ENCODE measurements around the gene PPP1R10.

PPP1R10 gene

DNA sequence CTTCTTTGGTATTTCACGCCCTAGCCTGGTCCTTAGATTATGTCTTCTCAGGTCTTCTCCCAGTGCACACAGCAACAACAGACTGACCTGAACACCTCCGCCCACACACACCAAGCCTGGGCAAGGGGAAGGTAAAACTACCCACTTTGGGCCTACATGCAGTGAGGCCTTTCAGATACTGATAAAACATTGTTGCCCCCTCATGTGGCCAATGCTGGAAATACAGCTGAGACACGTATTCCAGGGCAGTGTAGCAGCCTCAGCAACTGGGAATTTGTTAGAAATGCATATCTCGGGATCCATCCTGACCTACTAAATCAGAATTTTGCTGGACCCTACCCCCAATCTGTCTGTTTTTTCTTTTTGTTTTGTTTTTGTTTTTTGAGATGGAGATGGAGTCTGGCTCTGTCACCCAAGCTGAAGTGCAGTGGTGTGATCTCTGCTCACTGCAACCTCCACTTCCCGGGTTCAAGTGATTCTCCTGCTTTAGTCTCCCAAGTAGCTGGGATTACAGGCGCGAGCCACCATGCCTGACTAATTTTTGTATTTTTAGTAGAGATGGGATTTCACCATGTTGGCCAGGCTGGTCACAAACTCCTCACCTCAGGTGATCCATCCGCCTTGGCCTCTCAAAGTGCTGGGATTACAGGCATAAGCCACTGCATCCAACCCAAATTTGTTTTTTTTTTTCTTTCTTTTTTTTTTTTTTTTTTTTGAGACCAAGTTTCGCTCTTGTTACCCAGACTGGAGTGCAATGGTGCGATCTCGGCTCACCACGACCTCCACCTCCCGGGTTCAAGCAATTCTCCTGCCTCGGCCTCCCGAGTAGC, 19.5 kb downstream of the PPP1R10 start:
- peak; percentile 89 for DNase-seq

DNA sequence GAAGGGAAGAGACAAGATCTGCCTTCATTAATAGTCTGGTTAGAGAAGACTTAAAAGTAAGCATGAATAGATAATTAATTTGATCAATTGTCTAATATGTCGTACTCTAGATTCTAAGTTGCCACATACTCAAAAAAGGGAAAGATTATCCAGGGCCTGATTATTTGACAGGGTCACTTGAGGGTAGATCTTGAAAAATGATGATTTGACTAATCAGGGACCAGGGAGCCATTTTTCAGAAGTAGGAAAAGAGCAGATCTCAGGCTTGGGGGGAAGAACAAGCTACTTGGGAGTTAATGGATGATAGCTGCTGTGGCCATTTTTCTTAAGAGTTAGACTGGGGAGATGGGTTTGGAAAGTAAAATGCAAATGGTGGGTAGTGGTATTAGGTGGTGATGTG, 24.8 kb downstream of the PPP1R10 start:
- no peak for DNase-seq

DNA sequence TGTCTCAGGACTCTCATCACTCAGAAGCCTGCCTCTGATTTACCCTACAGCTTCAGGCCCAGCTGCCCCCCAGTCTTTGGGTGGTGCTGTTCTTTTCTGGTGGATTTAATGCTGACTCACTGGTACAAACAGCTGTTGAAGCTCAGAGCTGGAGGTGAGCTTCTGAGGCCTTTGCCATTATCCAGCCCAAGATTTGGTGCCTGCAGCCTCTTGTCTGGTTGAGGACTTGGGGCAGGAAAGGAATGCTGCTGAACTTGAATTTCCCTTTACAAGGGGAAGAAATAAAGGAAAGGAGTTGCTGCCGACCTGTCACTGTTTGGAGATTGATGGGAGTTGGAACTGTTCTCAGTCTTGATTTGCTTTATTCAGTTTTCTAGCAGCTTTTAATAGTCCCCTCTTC, 26.0 kb downstream of the PPP1R10 start:
- no peak for DNase-seq

DNA sequence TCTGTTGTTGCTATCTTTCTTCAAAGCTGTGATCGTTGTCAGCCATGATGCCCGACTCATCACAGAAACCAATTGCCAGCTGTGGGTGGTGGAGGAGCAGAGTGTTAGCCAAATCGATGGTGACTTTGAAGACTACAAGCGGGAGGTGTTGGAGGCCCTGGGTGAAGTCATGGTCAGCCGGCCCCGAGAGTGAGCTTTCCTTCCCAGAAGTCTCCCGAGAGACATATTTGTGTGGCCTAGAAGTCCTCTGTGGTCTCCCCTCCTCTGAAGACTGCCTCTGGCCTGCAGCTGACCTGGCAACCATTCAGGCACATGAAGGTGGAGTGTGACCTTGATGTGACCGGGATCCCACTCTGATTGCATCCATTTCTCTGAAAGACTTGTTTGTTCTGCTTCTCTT, 26.5 kb downstream of the PPP1R10 start:
- DNase-seq = no peak

DNA sequence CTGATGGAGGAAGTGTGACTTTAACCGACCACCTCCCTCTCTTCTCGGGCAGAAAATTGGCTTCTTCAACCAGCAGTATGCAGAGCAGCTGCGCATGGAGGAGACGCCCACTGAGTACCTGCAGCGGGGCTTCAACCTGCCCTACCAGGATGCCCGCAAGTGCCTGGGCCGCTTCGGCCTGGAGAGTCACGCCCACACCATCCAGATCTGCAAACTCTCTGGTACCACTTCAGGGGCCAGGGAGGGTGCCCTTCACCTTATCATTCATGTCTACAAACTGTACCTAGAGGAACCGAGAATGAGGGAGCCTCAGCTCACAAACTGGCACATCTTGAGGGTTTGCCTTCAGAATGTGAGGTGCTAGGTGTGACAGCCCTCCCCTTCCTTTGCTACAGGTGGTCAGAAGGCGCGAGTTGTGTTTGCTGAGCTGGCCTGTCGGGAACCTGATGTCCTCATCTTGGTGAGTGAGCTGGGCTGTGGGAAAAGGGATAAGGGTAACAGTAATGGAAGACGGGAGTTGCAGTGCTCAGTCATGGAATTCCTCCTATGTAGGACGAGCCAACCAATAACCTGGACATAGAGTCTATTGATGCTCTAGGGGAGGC, 27.2 kb downstream of the PPP1R10 start:
- DNase-seq = no peak

DNA sequence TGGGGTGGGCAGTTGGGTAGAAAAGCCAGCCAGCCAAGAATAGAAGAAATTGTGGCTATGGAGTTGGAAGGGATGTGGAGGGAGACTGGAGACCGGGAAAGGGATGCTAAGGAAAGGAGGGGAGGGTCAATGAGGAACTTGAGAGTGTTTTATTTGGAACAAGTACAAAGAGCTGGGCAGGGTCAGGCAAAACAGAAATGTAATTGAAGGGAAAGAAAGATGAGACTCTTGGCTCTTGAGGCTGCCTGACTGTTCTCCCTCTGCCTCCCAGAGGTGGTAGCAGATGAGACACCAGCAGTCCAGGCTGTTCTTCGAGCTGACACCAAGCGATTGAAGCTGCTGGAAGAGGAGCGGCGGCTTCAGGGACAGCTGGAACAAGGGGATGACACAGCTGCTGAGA, 33.1 kb downstream of the PPP1R10 start:
- no peak for DNase-seq

DNA sequence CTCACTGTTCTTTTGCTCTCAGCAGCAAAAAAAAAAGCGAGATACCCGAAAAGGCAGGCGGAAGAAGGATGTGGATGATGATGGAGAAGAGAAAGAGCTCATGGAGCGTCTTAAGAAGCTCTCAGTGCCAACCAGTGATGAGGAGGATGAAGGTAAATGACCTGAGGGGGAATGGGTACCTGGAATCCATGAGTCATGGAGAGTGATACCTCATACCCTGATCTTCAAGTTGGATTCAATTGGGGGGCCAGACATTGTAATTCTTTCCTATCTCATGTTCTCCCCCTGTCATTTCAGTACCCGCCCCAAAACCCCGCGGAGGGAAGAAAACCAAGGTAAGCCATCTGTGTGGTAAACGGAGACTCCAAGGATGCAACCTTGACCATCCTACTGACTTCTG, 39.0 kb downstream of the PPP1R10 start:
- no peak for DNase-seq

DNA sequence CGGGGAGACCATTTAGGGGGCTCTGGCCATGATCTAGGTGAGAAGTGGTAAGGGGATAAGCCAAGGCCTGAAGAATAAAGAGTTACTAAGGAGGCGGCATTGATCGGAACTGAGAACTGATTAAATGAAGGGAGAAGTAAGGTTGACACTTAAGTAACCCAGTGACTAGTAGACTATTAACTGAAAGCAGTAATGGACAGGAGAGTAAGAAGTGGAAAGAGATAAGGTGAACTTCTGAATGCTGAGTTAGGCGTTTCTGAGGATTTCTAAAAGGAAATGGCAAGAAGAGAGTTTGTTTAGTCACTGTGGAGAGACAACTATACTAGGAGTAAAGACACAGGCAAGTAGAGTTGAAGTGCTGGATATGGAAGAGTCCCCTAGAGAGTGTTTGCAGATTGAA, 43.9 kb downstream of the PPP1R10 start:
- no peak for DNase-seq

DNA sequence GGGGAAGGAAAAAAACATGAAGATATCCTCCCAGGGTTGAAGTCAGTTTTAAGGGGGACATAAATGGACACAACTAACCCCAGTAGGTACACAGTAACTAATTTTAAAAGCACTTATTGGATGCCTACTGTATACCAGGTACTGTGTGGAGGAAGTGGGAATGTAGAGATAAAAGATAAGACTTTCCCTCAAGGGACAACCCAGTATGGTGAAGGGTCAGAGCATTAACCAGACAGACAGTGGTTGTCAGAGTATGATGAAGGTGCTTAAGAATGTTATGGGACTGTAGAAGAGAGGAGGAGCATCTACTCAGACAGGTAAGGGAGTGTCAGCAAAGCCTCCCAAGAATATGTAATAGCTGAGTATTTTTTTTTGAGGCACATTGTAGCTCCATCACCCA, 44.9 kb downstream of the PPP1R10 start:
- DNase-seq = no peak

DNA sequence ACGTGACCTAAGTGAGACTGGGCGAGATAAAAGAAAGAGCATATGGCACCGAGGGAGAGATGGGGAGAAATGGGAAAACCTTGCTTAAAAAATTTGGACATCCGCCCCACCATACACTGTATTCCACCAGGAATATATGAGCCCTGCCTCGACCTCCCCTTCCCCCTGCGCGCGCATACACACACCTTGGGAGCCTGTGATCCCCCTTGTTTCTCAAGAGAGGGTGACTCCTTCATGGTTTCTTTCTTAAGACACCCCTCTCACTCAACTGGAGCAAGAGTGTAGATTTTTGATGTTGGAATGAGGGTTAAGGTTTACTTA, 45.3 kb downstream of the PPP1R10 start:
- no peak for DNase-seq

DNA sequence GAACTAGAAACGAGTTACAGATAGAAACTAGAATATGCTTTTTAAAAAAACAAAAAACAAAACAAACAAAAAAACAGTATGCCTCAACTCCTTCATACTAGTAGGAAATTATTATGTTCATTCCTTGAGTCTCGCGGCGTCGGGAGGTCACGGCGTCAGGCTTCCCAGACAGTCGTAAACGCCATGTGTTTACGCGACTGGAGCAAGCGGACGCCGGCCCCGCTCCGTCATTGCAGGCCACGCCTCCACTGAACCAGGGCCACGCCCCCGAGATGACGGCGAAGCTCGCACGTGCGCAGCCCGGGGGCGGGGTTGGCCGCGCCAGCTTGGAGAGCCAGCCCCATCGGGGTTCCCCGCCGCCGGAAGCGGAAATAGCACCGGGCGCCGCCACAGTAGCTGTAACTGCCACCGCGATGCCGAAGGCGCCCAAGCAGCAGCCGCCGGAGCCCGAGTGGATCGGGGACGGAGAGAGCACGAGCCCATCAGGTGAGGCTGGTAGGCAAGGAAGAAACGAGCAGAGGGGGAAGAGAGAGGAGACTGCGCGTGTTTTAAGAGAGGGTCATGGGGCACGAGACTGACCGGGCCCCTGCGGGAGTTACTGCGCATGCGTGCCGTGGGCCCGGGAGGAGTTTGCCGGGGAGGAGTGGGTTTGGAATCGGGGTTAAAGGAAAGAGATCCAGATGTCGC, 45.8 kb downstream of the PPP1R10 start, which contains the start of gene ABCF1:
TSS of gene ABCF1 (plus strand) at position 368 of the 687 bp plus-strand sequence. CDS start at position 414, 46 bp downstream.
- peak; percentile 100 for DNase-seq

DNA sequence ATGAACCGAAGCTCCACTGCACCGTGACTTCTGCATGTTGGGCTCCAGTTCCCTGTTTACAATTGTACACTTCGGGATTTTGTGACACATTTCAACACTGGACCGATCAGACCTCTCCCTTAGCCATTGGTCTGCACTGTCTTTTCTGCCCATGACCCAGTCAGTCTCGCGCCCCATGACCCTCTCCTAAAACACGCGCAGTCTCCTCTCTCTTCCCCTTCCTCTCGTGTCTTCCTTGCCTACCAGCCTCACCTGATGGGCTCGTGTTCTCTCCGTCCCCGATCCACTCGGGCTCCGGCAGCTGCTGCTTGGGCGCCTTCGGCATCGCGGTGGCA, 46.3 kb downstream of the PPP1R10 start:
- DNase-seq = no peak

DNA sequence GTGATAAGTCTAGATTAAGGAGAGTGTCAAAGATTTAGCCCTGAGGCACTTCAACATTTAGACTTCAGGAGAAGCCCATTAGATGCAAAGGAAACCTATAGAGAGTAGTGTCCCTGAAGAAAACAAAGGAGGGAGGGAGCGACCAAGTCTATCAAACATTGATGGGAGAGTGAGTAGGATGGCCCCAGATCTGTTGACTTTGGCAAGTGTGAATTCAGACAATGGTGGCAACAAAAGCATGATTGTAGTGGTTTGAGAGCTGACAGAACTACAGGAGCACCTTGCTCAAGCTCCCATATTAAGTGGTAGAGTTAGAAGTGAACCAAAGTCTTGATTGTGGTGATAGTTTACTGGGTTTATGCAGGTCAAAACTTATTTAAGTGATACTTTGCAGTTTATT, 46.8 kb downstream of the PPP1R10 start:
- DNase-seq = no peak

DNA sequence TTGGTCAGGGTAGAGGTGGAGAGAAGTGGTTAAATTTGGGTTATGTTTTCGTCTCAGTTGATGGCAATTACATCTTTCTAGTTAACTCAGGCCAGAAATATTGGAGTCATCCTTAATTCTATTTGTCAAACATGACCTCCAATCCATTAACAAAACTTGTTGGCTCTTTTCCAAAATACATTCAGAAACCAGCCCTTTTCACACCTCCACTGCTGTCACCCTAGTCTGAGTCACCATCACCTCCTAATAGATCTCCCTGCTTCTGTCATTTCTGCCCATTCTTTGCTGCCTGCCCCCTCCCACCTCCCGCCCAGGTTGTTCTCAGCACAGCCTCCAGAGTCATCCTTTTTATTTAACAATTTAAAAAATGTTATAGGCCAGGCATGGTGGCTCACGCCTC, 48.8 kb downstream of the PPP1R10 start:
- peak; percentile 69 for DNase-seq

DNA sequence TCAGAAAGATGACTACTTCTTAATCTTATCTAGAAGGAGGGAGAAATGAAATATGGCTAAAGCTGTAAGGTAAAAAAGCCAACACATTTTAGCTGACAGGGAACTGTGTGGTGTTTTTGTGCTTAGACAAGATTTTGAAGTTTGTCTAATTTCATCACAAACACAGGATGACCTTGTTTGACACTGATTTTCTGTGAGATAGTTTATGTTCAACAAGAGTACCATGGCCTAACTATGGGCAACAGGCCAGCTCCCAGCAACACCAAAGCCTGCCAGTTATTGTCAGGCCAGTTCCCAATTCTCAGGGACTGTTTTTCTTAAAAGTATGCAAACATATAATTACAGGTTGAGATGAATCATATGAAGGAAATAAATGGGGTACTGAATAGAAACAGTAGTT, 51.3 kb downstream of the PPP1R10 start:
- no peak for DNase-seq

DNA sequence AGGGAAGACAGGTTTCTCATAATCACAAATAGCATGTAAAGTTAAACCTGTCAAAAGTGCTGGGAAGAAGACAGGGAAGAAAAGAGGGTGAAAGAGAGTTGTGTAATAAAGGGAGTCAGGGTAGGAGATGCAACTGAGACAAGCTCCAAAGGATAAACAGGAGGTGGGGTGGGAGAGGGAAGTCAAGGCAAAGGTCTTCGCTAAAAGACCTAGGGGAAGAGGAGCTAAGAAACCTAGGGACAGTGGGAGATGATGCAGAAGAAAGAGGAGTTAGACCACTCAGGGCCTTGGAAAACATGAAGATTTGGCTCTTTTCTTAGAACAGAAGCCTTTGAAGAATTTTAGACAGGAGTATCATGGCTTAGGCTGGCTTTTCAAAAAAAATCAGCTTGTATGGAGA, 52.9 kb downstream of the PPP1R10 start:
- no peak for DNase-seq

DNA sequence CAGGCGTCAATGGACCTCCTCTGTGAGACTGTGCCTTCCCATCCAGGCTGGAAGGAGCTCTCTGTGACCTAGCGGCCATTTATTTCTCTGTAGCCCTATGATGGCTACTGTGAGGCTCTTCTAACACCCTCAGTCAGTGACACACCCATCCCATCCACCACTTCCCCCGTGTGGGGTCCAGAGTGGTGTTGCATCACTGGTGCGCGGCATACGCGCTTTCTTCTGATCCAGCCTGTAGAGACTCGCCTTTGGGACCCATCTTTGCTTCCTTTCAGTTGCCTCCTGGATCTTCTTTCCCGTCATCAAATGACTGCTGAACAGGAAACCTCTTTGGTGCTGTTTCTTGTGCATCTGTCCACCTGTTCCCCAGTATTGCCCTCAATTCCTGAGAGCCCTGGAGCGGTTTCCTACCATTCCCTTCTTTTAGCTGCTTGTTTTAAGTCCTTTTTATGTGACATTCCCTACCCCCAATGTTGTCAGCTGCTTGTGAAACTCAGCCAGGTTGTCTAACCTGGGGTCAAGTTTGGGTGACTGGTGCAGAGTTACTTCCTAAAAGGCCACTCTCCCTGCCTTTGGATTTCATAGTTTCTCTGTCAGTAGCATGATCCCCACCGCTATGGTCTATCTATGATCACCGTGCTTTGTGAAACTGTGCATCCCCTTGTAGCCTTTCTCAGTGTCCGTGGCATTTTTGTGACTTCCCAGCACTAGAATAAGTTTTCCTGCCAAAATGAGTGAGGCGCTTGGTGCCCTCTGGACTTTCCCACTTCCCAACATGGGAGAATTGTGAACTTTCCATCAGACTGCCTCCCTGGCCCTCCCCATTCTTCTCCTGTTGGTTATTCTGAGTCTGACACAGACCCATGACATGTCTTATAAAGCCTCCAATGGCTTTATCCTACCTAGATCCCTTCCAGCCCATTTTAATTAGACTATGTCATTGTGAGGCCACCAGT, 54.3 kb downstream of the PPP1R10 start:
- no peak for DNase-seq

DNA sequence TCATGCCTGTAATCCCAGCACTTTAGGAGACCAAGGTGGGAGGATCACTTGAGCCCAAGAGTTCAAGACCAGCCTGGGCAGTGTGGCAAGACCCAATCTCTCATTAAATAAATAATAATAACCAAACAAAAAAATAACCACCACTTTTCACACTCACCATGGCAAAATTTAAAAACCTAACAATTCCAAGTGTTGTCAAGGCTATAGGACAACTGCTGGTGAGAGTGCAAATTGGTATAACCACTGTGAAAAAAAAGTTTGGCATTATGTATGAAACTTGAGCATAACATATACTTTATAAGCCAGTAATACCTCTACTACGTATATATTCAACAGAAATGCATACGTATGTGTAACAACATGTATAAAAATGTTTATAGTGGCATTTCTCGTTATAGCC, 56.1 kb downstream of the PPP1R10 start:
- no peak for DNase-seq

DNA sequence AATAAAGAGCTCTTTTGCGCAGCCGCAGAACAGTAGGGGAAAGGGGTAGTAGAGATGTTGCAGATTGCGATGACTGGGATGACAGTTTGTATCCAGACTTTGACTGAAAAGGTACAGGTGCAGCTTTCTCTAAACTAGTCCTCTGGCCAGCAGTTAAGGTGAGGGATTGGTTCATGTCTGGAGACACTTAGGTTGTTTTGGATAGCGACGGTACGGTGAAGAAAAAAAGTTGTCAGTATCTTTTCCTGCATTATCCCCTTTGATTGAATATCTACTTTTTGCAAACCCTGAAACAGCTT, 59.4 kb downstream of the PPP1R10 start:
- DNase-seq = no peak

DNA sequence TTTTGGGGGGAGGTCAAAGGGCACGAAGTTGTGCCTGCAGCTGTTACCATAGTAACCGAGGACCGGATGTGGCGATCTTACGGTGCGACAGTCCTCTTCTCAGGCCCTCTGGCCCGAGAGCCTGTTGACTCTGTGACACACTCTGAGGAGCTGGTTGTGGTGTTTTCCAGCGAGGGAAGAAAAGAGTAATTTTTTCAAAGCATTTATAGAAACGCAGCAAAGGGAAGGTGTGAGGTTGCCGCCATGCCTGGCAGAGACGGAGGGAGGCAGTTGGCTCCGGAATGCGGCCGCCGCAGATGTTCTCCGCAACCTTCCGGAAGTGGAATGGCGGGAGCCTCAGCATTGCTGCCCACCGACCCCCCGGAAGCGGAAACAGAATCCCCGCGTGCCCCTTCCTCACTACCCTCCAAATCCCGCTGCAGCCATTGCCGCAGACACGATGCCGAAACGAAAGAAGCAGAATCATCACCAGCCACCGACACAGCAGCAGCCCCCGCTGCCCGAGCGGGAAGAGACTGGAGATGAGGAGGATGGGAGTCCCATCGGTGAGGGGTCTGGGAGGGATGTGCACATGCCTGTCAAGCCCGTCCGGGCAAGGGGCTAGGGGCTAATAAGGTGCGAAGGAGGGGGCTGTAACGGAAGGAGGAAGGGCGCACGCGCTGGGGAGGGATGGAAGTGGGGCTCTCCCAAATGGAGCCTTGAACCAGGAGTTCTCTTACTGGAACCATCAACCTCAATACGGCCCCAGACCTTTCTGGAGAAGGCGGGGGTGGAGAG, 59.9 kb downstream of the PPP1R10 start, which contains the start of gene PRR3:
TSS of gene PRR3 (plus strand) at position 390 of the 777 bp plus-strand sequence. CDS start at position 440, 50 bp downstream.
- peak; percentile 94 for DNase-seq

DNA sequence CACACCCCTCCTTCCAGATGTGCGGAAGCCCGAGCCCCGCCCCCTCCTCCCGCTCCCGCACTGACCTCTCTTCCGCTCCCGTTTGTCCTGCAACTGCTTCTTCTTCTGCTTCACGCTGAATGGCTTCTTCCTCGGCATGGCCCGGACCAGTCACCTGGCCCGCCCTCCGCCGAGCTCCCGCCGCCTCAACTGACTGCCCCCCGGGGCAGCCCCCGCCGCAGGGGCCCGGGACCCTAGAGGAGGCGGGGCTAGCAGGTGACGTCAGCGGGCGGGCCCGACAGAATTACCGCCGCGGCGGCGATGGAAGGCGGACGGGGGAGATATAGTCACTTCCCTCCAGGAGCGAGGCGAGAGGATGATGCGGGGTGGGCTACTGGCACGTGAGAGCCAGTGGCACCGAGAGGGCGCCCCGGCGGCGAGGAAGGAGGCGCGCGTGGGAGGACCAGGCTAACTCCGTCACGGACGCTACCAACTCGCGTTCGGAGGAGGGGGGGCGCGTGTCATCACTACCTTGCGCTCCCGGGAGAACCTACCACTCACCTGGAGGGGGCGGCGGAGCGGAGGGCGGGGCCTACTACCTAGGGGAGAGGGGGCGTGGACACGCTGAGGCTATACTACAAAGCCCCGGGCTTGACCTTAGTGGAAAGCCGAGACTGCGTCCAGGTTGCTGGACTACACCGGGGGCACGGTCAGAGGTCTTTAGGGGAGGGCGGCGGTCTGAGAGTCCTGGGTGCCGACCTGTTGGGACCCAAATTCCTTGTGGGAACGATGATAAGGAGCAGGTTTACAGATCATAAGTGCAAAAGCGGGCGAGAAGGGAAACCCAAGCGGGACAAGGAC, 60.8 kb downstream of the PPP1R10 start, which contains the start of gene GNL1:
TSS of gene GNL1 (minus strand) at position 424 of the 840 bp plus-strand sequence. CDS start at position 138, 286 bp downstream.
- peak; percentile 100 for DNase-seq

DNA sequence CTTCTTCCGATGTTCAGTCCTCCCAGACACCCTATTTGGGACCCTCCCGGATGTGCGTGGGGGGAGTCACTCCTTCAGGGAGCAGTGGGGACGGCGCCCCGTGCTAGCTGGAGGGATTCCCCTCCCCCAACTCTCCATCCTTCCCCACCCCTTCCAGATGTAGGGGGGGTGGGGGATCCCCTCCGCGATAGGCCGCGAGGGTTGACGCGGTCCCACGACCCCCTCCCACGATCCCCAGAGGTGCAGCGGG, 61.3 kb downstream of the PPP1R10 start:
- no peak for DNase-seq
